HPDE6-E6E7 (cell line): ENCODE results near the gene MAPK9.

Experiments
- DNase-seq: peaks from one replicate; pipeline ENCODE4 v3.0.0; 2011; ENCODE audit warnings: missing footprints; ENCODE audit errors: extremely low spot score

The MAPK9 gene

GRCh38 chr5:180205916-180206315 lies 86.0 kb downstream of the MAPK9 start:
- DNase-seq: no peak

GRCh38 chr5:180204276-180204819 lies 87.5 kb downstream of the MAPK9 start:
- DNase-seq: no peak

GRCh38 chr5:180202939-180203573 lies 88.8 kb downstream of the MAPK9 start:
- DNase-seq: no peak

DNA sequence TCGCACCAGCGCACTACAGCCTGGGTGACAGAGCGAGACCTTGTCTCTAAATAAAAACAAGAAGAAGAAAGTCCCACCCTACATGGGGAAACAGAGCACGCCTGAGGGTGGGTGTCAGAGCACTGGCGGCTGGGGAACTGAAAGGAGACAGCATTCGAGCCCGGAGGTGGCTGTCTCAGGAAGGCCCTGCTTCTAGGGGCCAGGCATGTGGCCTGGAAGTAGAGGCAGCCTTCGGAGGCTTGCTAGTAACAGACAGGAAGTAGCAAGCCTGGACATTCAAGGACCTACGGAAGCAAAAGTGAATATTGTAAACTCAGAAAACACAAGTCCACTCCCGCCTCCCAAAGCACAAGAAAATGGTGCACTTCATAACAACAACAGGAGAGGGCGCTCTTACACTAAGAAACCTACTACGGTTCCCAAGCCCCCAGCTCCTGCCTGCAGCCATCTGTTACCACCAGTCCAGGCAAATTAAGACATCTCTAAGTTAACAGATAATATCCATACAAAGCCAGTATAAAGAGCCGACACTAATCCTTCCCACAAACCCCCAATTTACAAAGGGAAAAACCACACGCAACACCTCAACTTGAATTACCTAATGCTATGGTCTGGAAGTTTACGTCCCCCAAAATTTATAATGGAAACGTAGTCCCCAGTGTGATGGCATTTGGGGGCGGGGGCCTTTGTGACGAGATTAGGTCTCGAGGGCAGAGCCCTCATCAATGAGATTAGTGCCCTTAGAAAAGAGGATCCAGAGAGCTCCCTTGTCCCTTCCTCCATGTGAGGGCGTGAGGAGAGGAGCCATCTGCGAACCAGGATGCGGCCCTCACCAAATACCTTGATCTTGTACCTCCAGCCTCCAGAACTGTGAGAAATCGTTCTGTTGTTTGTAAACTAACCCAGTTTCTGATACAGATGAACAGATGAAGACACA lies 90.6 kb downstream of the MAPK9 start:
- no peak for DNase-seq

DNA sequence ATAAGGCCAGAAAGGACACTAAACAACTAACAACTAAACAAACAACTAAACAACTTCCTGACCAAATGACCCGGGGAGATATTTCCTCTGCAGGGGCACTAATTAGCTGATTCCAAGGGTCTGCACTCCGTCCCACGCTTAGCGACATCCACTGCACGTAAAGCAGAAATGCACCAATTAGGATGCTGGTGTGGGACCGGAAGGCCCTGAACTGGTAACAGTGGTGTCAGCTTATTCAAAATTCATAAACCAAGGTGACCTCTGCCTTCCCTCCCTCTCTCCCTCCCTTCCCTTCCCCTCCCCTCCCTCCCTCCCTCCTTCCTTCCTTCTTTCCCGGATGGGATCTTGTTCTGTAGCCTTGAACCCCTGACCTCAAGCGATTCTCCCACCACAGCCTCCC lies 92.5 kb downstream of the MAPK9 start:
- DNase-seq: no peak

DNA sequence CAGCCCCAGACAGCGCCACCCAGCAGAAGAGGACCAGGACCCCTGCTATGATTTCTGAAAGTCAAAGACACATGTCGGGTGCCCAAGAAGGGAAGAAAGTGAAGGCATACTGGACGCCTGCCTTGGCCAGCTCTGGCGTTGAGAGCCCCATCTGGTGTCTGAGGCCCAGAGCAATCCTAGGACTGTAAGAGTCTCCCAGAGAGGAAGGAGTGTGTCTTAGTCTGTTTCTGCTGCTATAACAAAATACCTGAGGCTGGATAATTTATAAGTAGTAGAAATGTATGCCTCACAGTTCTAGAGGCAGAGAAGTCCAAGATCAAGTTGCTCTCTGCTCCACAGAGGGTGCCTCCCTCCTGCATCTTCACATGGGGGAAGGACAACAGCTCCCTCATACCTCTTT lies 93.7 kb downstream of the MAPK9 start:
- no peak for DNase-seq

DNA sequence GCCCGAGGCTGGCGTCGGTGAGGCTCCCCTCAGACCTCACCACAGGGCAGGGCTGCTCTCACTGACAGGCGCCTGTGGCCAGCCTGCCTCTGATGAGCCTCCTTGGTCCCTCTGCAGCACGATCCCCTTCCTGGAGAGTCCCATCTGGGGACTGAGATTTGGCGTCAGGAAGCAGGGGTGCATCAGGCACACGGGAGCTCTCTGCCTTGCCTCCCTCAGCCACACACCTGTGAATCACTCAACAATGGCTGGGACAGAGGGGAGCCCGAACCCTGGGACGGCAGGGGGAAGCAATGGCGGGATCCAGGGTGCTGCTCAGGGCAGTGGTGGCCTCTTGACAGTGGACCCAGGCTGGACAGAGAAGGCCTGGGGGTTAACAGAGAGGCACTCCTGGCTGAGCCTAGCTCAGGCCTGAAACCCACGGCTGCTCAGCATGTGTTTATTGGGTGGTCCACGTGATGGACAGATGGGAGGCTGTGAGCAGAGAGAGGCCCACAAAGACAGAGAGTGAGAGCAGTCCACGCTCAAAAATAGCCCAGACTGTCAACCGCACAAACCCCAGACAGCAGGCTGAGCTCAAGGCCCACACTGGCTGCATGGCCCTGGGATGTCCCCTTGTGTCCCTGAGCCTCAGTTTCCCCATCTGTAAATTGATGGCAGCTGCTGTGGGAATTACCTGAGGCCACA lies 94.7 kb downstream of the MAPK9 start:
- DNase-seq: no peak

DNA sequence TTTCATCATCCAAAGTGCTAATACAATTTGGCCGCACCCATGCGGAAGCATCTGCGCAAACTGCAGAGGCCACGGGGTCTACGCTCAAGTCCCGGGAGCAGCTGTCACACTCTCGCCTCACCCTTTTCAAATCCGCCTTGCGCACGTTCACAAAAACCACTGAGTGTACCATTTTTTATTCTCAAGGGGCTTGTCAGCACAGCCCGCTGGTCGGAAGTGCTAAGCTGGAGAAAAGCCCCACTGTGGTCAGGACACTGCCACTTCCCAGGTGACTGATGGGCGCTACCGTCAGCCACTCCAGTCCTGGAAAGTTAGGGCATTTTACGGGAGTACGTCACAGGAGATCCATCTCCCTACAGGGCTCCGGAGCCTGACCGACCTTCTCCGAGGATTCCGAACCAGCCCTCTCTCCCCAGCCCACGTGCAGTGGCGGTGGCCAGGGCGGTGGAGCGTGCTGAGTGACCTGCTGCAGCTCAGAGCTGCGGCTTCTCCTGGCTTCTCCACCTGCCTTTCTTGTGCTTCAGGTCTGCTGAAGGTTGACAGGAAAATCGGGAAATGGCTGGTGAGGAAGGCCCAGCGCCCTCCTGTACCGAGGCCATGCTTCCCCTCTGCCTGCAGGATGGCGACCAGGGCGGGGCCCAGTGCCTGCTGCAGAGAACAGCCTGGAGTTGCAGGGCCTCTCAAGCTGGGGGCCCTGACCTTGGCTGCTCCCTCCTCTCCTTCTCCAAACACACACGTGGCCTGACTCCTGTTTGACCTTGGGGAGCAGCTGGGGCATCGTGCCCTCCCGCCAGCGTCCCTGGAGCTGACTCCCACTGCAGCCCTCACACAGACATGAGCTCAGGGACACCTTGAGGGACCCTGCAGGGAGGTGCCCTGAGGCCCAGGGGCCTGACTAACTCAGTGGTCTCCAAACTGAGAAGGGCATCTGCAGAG lies 97.2 kb downstream of the MAPK9 start:
- DNase-seq: no peak

- DNase-seq: no peak
These were observed 98.0 kb downstream of the MAPK9 start for GRCh38 chr5:180193749-180194375.

- DNase-seq: no peak
These were observed 100.2 kb downstream of the MAPK9 start for GRCh38 chr5:180191716-180192115.

DNA sequence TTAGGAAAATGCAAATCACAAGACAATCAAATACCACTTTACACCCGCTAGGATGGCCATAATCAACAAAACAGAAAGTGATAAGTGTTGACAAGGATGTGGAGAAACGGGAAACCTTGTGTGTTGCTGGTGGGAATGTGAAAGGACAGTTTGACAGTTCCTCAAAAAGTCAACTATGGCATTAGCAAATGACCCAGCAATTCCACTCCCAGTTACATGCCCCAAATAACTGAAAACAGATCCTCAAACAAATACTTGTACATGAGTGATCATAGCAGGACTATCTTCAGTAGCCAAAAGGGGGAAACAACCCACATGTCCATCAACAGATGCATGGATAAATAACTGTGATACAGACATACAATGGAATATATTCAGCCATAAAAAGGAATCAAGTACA lies 104.1 kb downstream of the MAPK9 start:
- DNase-seq: no peak
